Activated CD4-positive, alpha-beta memory T cell treated with anti-CD3 and anti-CD28 coated beads for 36 hours (primary cell): ENCODE data around the gene PDE6B. TPM values are rescaled to one million over a fixed set of nuclear protein-coding genes. Genes with fewer than 3 reads are reported as not detected.
A peak's percentile ranks its signal among the peaks of the same experiment; 100 is the strongest.

Experiments used
- CTCF ChIA-PET: fragments of 350-600 bp; sonication (Branson Sonifier 250); formaldehyde crosslinking; loops from one replicate; lab custom pipeline; 2021; ENCODE audit warnings: antibody characterized with exemption, inconsistent platforms; lab: Charles Lee
- POLR2A ChIA-PET: fragments of 350-600 bp; sonication (Branson Sonifier 250); formaldehyde crosslinking; loops from one replicate; lab custom pipeline; 2021; ENCODE audit warnings: antibody characterized with exemption; lab: Charles Lee
- DNase-seq: peaks from one replicate; pipeline ENCODE4 v3.0.0-alpha.2; 2020
- H3K27ac Mint-ChIP-seq: one replicate; pipeline ENCODE4 v1.8.0; 2021; ENCODE audit warnings: mixed read lengths
- H3K27me3 Mint-ChIP-seq: one replicate; pipeline ENCODE4 v1.8.0; 2021; ENCODE audit warnings: mixed read lengths
- H3K36me3 Mint-ChIP-seq: one replicate; pipeline ENCODE4 v1.8.0; 2021; ENCODE audit warnings: mixed read lengths
- H3K4me1 Mint-ChIP-seq: one replicate; pipeline ENCODE4 v1.8.0; 2021; ENCODE audit warnings: low read depth, mixed read lengths
- H3K4me3 Mint-ChIP-seq: one replicate; pipeline ENCODE4 v1.8.0; 2021; ENCODE audit warnings: mild to moderate bottlenecking, mixed read lengths
- H3K9me3 Mint-ChIP-seq: one replicate; pipeline ENCODE4 v1.8.0; 2021; ENCODE audit warnings: mixed read lengths
- intact Hi-C: fragments of 100-400 bp; cut with micrococcal nuclease; formaldehyde crosslinking; loops from one replicate; pipeline ENCODE4 v1.15.1; 2023
- total RNA-seq, 2 experiments: library from RNA; stranded (reverse); gene quantifications; one replicate each; pipeline ENCODE4 v1.2.3, GENCODE V29; 2021

The PDE6B gene
- total RNA-seq, 2 experiments from 2014 or later, result 16.1 to 22.9 TPM

DNA sequence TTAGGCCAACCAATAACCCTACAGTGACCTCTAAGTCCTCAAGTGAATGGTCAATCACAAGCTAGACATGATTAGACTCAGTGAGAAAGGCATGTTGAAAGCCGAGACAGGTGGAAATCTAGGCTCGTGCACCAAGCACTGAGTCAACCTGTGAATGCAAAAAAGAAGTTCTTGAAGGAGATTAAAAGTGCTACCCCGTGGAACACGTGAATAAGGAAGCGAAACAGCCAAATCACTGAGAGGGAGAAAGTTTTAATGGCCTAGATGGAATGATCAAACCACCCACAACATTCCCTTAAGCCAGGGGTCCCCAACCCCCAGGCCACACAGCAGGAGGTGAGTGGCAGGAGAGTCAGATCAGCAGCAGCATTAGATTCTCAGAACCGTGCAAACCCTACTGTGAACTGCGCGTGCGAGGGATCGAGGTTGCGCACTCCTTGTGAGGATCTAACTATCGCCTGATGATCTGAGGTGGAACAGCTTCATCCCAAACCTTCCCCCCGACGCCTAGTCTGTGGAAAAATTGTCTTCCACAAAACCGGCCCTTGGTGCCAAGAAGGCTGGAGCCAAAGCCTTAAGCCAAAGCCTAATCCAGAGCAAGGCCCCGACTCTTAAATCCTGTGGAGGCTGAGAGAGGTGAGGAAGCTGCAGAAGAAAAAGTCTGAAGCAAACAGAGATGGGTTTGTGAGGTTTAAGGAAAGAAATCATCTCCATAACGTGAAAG is 19.5 kb upstream of the PDE6B start:
- intact Hi-C loops, result no loop called here
- Mint-ChIP-seq H3K27me3 (peaks cover 23% of the 10 kb centered on the region), H3K9me3 (no peaks in the 10 kb centered on the region), H3K4me1 (peaks cover 4% of the 10 kb centered on the region), H3K36me3 (no peaks in the 10 kb centered on the region), H3K27ac (no peak overlapping the region), H3K4me3 (no peak overlapping the region)
- DNase-seq, result no peak
- ChIA-PET POLR2A (no interaction called here), CTCF (no interaction called here)

- CTCF ChIA-PET, result no interaction called here
- Mint-ChIP-seq H3K4me3 (no peak overlapping the region), H3K27me3 (peaks cover 14% of the 10 kb centered on the region), H3K9me3 (no peaks in the 10 kb centered on the region), H3K27ac (no peak overlapping the region), H3K36me3 (no peaks in the 10 kb centered on the region), H3K4me1 (peaks cover 4% of the 10 kb centered on the region)
- POLR2A ChIA-PET, result no interaction called here
- intact Hi-C loops, result no loop called here
- peak; percentile 7 for DNase-seq
Measured at GRCh38 chr4:608236-608635, 17.1 kb upstream of the PDE6B start.

GRCh38 chr4:609400-610050 is 15.8 kb upstream of the PDE6B start:
- Mint-ChIP-seq H3K36me3 (no peaks in the 10 kb centered on the region), H3K9me3 (no peaks in the 10 kb centered on the region), H3K27me3 (peaks cover 16% of the 10 kb centered on the region), H3K4me3 (no peak overlapping the region), H3K27ac (no peak overlapping the region), H3K4me1 (no peaks in the 10 kb centered on the region)
- POLR2A ChIA-PET, result no interaction called here
- no peak for DNase-seq
- CTCF ChIA-PET, result no interaction called here
- intact Hi-C loops, result no loop called here

- Mint-ChIP-seq H3K4me1 (no peaks in the 10 kb centered on the region), H3K36me3 (no peaks in the 10 kb centered on the region), H3K4me3 (no peak overlapping the region), H3K27me3 (peaks cover 17% of the 10 kb centered on the region), H3K27ac (no peak overlapping the region), H3K9me3 (no peaks in the 10 kb centered on the region)
- ChIA-PET POLR2A (no interaction called here), CTCF (no interaction called here)
- no peak for DNase-seq
- intact Hi-C loops, result no loop called here
Measured at GRCh38 chr4:610411-611261, 14.7 kb upstream of the PDE6B start.

DNA sequence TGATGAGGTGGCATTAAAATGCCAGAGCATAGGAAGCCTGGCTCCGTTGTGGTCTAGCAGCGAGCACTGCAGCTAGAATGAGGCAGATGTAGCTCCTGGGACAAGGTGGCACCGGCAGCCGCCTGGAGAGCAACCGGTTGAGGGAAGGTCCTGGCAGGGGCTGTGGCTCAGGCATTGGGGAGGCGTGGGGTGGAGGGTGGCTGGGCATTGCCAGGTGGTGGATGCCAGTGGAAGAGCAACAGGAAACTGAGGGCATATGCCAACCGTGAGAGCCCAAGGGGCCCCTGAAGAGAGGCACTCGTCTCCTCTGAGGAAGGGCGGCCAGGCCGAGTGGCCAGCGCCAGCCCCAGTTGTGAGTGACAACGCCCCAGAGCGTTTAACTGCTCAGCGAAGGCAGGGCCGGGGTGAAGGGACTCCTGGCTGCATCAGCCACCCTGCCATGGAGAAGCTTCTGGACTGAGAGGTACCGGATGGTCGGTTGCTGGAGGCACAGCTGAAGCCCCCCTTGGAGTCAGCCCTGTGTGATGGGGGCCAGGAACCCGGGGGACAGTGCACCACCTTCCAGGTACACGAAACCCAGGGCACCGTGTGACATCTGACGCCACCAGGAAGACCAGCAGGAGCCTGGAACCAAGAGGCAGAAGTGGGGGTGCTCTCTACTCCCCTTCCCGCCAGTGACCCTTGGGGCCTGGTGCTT is 13.2 kb upstream of the PDE6B start:
- CTCF ChIA-PET, result interaction anchor here (0.9 kb wide), 1 partner anchor 8 kb away, joined by 3 read pairs; no protein-coding TSS in a partner anchor
- POLR2A ChIA-PET, result no interaction called here
- no peaks in the 10 kb centered on the region for H3K9me3 Mint-ChIP-seq
- peaks cover 16% of the 10 kb centered on the region for H3K27me3 Mint-ChIP-seq
- intact Hi-C loops, result no loop called here
- no peak for DNase-seq
- no peaks in the 10 kb centered on the region for H3K4me1 Mint-ChIP-seq
- H3K27ac Mint-ChIP-seq, result no peak overlapping the region
- H3K36me3 Mint-ChIP-seq, result no peaks in the 10 kb centered on the region
- H3K4me3 Mint-ChIP-seq, result no peak overlapping the region

DNA sequence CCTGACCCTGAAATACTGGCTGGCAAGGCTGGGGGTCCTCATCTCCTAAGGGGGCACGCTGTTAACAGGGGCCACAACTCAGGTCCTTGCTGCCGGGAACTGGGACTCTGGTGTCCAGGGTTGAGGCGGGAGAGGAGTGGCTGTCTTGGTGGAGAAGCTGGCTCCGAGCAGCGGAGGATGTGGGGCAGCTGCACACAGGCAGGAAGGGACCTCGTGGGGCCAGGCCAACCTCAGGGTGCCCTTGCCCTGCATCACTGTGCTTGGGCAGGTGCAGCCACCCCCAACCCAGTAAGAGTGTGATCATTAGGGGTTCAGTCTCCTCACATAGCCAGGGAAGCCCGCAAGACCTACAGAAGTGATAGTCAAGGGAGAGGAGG is 12.6 kb upstream of the PDE6B start:
- no peak for DNase-seq
- POLR2A ChIA-PET, result no interaction called here
- no peaks in the 10 kb centered on the region for H3K9me3 Mint-ChIP-seq
- no peak overlapping the region for H3K27ac Mint-ChIP-seq
- H3K4me3 Mint-ChIP-seq, result no peak overlapping the region
- H3K36me3 Mint-ChIP-seq, result no peaks in the 10 kb centered on the region
- intact Hi-C loops, result no loop called here
- H3K27me3 Mint-ChIP-seq, result peaks cover 18% of the 10 kb centered on the region
- H3K4me1 Mint-ChIP-seq, result no peaks in the 10 kb centered on the region
- CTCF ChIA-PET, result no interaction called here

GRCh38 chr4:613126-613525 is 12.2 kb upstream of the PDE6B start:
- Mint-ChIP-seq H3K9me3 (no peaks in the 10 kb centered on the region), H3K27me3 (peaks cover 21% of the 10 kb centered on the region), H3K36me3 (no peaks in the 10 kb centered on the region), H3K4me3 (no peak overlapping the region), H3K27ac (no peak overlapping the region), H3K4me1 (no peaks in the 10 kb centered on the region)
- ChIA-PET CTCF (no interaction called here), POLR2A (no interaction called here)
- no peak for DNase-seq
- intact Hi-C loops, result no loop called here

- no peak overlapping the region for H3K4me3 Mint-ChIP-seq
- no peak for DNase-seq
- peaks cover 18% of the 10 kb centered on the region for H3K27me3 Mint-ChIP-seq
- no peaks in the 10 kb centered on the region for H3K4me1 Mint-ChIP-seq
- no peak overlapping the region for H3K27ac Mint-ChIP-seq
- intact Hi-C loops, result no loop called here
- no peaks in the 10 kb centered on the region for H3K36me3 Mint-ChIP-seq
- CTCF ChIA-PET, result interaction anchor here (0.6 kb wide), 1 partner anchor 185 kb away, joined by 4 read pairs; no protein-coding TSS in a partner anchor
- POLR2A ChIA-PET, result no interaction called here
- H3K9me3 Mint-ChIP-seq, result no peaks in the 10 kb centered on the region
Measured at GRCh38 chr4:616091-616490, 9.3 kb upstream of the PDE6B start.

DNA sequence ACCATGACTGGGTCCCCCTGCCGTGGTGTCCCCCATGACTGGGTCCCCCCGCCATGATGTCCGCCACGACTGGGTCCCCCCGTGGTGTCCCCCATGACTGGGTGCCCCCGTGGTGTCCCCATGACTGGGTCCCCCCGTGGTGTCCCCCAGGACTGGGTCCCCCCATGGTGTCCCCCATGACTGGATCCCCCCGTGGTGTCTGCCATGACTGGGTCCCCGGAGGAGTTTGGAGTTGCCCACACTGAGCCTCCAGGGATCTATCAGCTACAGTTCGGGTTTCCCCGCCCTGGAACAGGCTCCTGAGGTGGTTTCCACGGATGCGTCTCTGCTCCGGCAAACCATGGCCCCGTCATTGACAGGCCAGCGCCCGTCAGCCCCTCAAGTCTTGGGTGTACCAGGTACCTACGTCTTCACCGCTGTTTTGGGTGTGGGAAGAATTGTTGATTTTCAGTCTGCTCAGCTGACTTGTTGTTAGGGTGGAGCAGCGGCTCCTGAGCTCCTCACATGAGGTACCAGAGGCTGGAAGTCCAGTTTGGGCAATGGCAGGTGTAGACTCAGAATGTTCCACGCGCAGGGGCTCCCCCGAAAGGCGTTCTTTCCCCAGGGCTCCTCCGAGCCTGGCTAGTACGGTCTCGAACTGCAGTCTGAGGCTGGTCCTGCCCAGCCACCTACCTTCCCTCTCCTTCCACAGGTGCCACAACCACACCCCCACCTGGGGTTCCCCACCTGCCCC is 8.3 kb upstream of the PDE6B start:
- CTCF ChIA-PET, result no interaction called here
- H3K36me3 Mint-ChIP-seq, result no peaks in the 10 kb centered on the region

DNA sequence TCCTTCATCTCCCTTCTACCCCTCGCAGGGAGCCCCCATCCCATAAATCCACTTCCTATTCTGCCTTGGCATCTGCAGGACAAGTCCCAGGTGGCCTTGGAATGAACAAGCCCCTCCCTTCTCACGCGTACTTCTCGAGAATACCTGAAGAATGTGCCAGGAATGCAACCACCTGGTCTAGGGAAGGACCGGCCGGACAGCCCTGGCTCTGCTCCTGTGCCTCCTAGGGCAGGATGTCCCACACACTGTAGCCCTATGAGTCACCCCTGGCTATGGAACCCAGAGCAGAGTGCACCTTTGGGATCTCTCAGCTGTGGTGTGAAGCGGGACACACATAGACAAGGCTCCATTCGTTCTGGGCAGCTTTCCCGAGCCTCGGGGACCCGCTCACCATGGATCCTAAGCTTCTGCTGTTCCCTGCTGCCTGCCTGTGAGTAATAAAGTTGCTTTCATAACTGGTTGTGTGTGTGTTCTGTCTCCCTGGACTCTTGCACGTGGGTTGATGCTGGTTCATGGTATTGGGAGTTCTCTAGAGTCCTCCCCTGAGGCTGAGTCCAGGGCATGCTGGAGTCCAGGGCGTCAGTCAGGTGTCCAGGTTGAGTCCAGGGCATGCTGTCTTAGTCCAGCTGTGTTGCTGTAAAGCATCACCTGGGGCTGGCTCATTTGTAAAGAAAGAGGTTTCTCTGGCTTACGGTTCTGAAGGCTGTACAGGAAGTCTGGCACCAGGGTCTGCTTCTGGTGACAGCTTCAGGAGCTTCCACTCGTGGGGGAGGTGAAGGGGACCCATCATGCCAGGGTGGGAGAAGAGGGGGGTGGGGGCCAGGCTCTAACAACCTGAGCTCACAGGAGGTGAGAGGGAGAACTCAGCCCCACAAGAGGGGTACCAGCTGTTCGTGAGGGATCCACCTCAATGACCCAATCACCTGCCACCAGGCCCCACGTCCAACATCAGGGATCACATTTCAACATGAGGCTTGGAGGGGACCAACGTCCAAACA is 7.4 kb upstream of the PDE6B start:
- DNase-seq, result no peak
- H3K27me3 Mint-ChIP-seq, result peaks cover 18% of the 10 kb centered on the region
- intact Hi-C loops, result no loop called here
- CTCF ChIA-PET, result no interaction called here
- H3K4me3 Mint-ChIP-seq, result no peak overlapping the region
- POLR2A ChIA-PET, result no interaction called here
- H3K27ac Mint-ChIP-seq, result no peak overlapping the region
- H3K9me3 Mint-ChIP-seq, result no peaks in the 10 kb centered on the region
- H3K4me1 Mint-ChIP-seq, result no peaks in the 10 kb centered on the region
- H3K36me3 Mint-ChIP-seq, result no peaks in the 10 kb centered on the region

More for the DNA sequence above, 8.3 kb upstream of the PDE6B start:
- H3K4me3 Mint-ChIP-seq, result no peak overlapping the region
- intact Hi-C loops, result no loop called here
- DNase-seq, result no peak
- H3K27me3 Mint-ChIP-seq, result peaks cover 18% of the 10 kb centered on the region
- no peaks in the 10 kb centered on the region for H3K4me1 Mint-ChIP-seq
- H3K9me3 Mint-ChIP-seq, result no peaks in the 10 kb centered on the region
- H3K27ac Mint-ChIP-seq, result no peak overlapping the region
- POLR2A ChIA-PET, result no interaction called here

DNA sequence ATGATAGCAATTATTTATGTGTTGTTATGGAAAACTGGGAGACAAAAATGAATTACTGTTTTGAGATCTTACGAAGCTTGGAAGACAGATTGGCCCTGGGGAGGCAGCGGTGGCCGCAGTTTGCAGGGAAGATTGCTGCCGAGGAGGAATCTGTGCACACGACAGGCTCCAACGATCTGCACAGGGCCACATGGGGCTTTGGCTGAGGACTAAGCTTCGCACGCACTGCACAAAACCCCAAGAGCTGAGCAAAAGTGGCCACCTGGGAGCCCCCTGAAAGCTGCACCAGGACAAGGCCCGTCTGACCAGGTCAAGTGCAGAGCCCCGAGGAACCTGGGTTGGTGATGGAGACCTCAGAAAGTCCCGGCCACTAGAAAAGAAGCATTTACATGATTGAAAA is 5.2 kb upstream of the PDE6B start:
- intact Hi-C loops, result no loop called here
- Mint-ChIP-seq H3K36me3 (no peaks in the 10 kb centered on the region), H3K9me3 (no peaks in the 10 kb centered on the region), H3K4me1 (no peaks in the 10 kb centered on the region), H3K27me3 (peaks cover 15% of the 10 kb centered on the region), H3K4me3 (no peak overlapping the region), H3K27ac (no peak overlapping the region)
- no peak for DNase-seq
- ChIA-PET POLR2A (no interaction called here), CTCF (no interaction called here)
